Lung (tissue), 12 donors: ENCODE data around the gene PAH. TPM values are rescaled to one million over a fixed set of nuclear protein-coding genes. Genes with fewer than 3 reads are reported as not detected.
A peak's percentile ranks its signal among the peaks of the same experiment; 100 is the strongest.

Experiments
- ATAC-seq: fragments of 200-7000 bp; cut with Tn5 transposase; one replicate; pipeline ENCODE4 v1.9.1; 2020; ENCODE audit warnings: moderate number of reproducible peaks; ENCODE audit not compliant: insufficient read depth, low FRiP score
- DNase-seq, 3 donors: peaks; one replicate each; pipeline ENCODE4 v3.0.0-alpha.2; 2013 to 2017
- H3K27ac ChIP-seq, 2 donors: one replicate each; pipeline ENCODE4 v1.5.1; 2013; ENCODE audit warnings: mild to moderate bottlenecking in 2 of 2, moderate library complexity in 2 of 2, control low read depth in 1 of 2, inconsistent platforms in 1 of 2, low read depth in 1 of 2, low read length in 1 of 2
- H3K27me3 ChIP-seq, 3 donors: one replicate each; pipeline ENCODE4 v1.5.1; 2013; ENCODE audit warnings: low read length in 2 of 3; ENCODE audit not compliant: control insufficient read depth in 3 of 3, insufficient read depth in 3 of 3
- H3K36me3 ChIP-seq, 4 donors: one replicate each; pipeline ENCODE4 v1.5.1; 2013; ENCODE audit warnings: low read length in 4 of 4, mild to moderate bottlenecking in 1 of 4, moderate library complexity in 1 of 4; ENCODE audit not compliant: control insufficient read depth in 4 of 4, insufficient read depth in 4 of 4
- H3K4me1 ChIP-seq, 5 donors: one replicate each; pipeline ENCODE4 v1.5.1; 2013; ENCODE audit warnings: low read length in 5 of 5, mild to moderate bottlenecking in 2 of 5, moderate library complexity in 1 of 5; ENCODE audit not compliant: control insufficient read depth in 5 of 5, insufficient read depth in 5 of 5
- H3K4me3 ChIP-seq: one replicate; pipeline ENCODE4 v1.5.1; 2013; ENCODE audit warnings: mild to moderate bottlenecking, control low read depth, moderate library complexity
- H3K9ac ChIP-seq, 2 donors: one replicate each; pipeline ENCODE4 v1.5.1; 2013; ENCODE audit warnings: low read length in 2 of 2, control low read depth in 1 of 2; ENCODE audit not compliant: insufficient read depth in 1 of 2
- H3K9me3 ChIP-seq, 4 donors: one replicate each; pipeline ENCODE4 v1.5.1; 2013; ENCODE audit warnings: low read length in 3 of 4, mild to moderate bottlenecking in 1 of 4, moderate library complexity in 1 of 4; ENCODE audit not compliant: control insufficient read depth in 4 of 4, insufficient read depth in 3 of 4
- CTCF ChIP-seq: IDR thresholded peaks from 2 replicates; pipeline ENCODE4 v1.5.1; 2012; ENCODE audit warnings: mild to moderate bottlenecking; ENCODE audit errors: control extremely low read depth, extremely low read depth
- WGBS, 2 donors: extraction: QIAGEN DNeasy Blood & Tissue Kit; methylation state at CpG; one replicate each; pipeline ENCODE4 v1.1.7; 2013; 5-methylcytosine and 5-hydroxymethylcytosine counted together
- polyA plus RNA-seq, 2 donors: library from polyadenylated mRNA; stranded (reverse); fragments of 200-250 nt; gene quantifications; one replicate each; pipeline ENCODE4 v1.2.1, GENCODE V29; 2013
- total RNA-seq, 2 donors: library from RNA; depleted of rRNA in 1 of 2; stranded (reverse); fragments of >200 nt in 1 of 2; gene quantifications; one replicate each; pipeline ENCODE4 v1.2.1, GENCODE V29; 2014 to 2021
- donor health status: control.
- donor health status: control.
- donor health status: Bipolar disorder and iron deficiency.
- donor health status: healthy.
- donor health status: DM: yes; HTN: yes; CAD: no.

PAH gene
- total and polyA plus RNA-seq, 4 donors = 0.06 to 0.64 (median 0.57) TPM; not detected in 1

- 3% methylated on average over 21 of the region's 21 CpGs for WGBS, 2 donors
- TF ChIP-seq CTCF = no peak
- ATAC-seq (no peak), DNase-seq (peak in 2 of 3 donors; percentile 18 to 37)
- H3K9ac ChIP-seq = no peak overlapping the region
- peaks cover 3 to 8% (median 5%) of the 10 kb centered on the region in 4 donors for H3K9me3 ChIP-seq
- H3K4me1 ChIP-seq = peaks cover 0 to 7% (median 2%) of the 10 kb centered on the region in 5 donors
- no peak overlapping the region for H3K4me3 ChIP-seq
- H3K27ac ChIP-seq = no peak overlapping the region
- H3K27me3 ChIP-seq = peaks cover 13 to 95% (median 85%) of the 10 kb centered on the region in 3 donors
- H3K36me3 ChIP-seq = no peaks in the 10 kb centered on the region
Measured at GRCh38 chr12:102964872-102965271, 47.8 kb upstream of the PAH start.

GRCh38 chr12:102963796-102964195, 46.8 kb upstream of the PAH start:
- peaks cover 16 to 97% (median 90%) of the 10 kb centered on the region in 3 donors for H3K27me3 ChIP-seq
- no peak for TF ChIP-seq CTCF
- peaks cover 3 to 9% (median 5%) of the 10 kb centered on the region in 4 donors for H3K9me3 ChIP-seq
- H3K4me1 ChIP-seq = peaks cover 0 to 8% (median 3%) of the 10 kb centered on the region in 5 donors
- DNase-seq (no peak), ATAC-seq (no peak)
- WGBS, 2 donors = 41 to 46% methylated on average over 4 of the region's 4 CpGs
- no peak overlapping the region for H3K27ac ChIP-seq
- H3K9ac ChIP-seq = no peak overlapping the region
- no peaks in the 10 kb centered on the region for H3K36me3 ChIP-seq
- no peak overlapping the region for H3K4me3 ChIP-seq

- Histone ChIP-seq H3K4me3 (no peak overlapping the region), H3K27me3 (peaks cover 16 to 94% (median 87%) of the 10 kb centered on the region in 3 donors), H3K9ac (no peak overlapping the region), H3K9me3 (peaks cover 3 to 12% (median 5%) of the 10 kb centered on the region in 4 donors), H3K27ac (no peak overlapping the region), H3K4me1 (peaks cover 0 to 12% (median 6%) of the 10 kb centered on the region in 5 donors), H3K36me3 (no peaks in the 10 kb centered on the region)
- WGBS, 2 donors = 4 to 9% methylated on average over 3 of the region's 3 CpGs
- TF ChIP-seq CTCF = no peak
- ATAC-seq (no peak), DNase-seq (no peak)
Measured at GRCh38 chr12:102962986-102963385, 45.9 kb upstream of the PAH start.

- 6 to 9% methylated on average over 11 of the region's 11 CpGs for WGBS, 2 donors
- ATAC-seq (no peak), DNase-seq (no peak)
- no peak overlapping the region for H3K27ac ChIP-seq
- peaks cover 3 to 12% (median 5%) of the 10 kb centered on the region in 4 donors for H3K9me3 ChIP-seq
- peaks cover 17 to 89% (median 85%) of the 10 kb centered on the region in 3 donors for H3K27me3 ChIP-seq
- no peak overlapping the region for H3K4me3 ChIP-seq
- no peak overlapping the region for H3K9ac ChIP-seq
- peaks cover 0 to 12% (median 6%) of the 10 kb centered on the region in 5 donors for H3K4me1 ChIP-seq
- TF ChIP-seq CTCF = no peak
- H3K36me3 ChIP-seq = no peaks in the 10 kb centered on the region
Measured at GRCh38 chr12:102962532-102962931, 45.5 kb upstream of the PAH start.
